Colonic mucosa (tissue), 4 donors: ENCODE results near the gene FBXO47. TPM values are rescaled to one million over a fixed set of nuclear protein-coding genes. Genes with fewer than 3 reads are reported as not detected.

Experiments used
- DNase-seq: peaks from one replicate; pipeline ENCODE4 v3.0.0-alpha.2; 2020
- H3K27ac ChIP-seq: fragments of 200-600 bp; one replicate; pipeline ENCODE4 v1.8.0; 2021
- H3K27me3 ChIP-seq: fragments of 200-600 bp; one replicate; pipeline ENCODE4 v1.8.0; 2021
- H3K36me3 ChIP-seq: fragments of 200-600 bp; one replicate; pipeline ENCODE4 v1.8.0; 2021
- H3K4me1 ChIP-seq: fragments of 200-600 bp; one replicate; pipeline ENCODE4 v1.8.0; 2021; ENCODE audit warnings: mild to moderate bottlenecking
- H3K4me3 ChIP-seq: fragments of 200-600 bp; one replicate; pipeline ENCODE4 v1.8.0; 2021
- H3K9ac ChIP-seq, 2 donors: one replicate each; pipeline ENCODE4 v1.7.0; 2013; ENCODE audit warnings: control low read depth in 2 of 2, low read depth in 2 of 2, low read length in 2 of 2
- H3K9me3 ChIP-seq: fragments of 200-600 bp; one replicate; pipeline ENCODE4 v1.8.0; 2021
- intact Hi-C: fragments of 100-400 bp; cut with DNase I; formaldehyde crosslinking; loops from one replicate; pipeline ENCODE4 v1.14.1; 2022
- total RNA-seq, 2 donors: library from RNA; stranded (reverse); fragmentation: NEBNext Ultra II Directional in 1 of 2; extraction: Animal tissue kit (Norgen Biotek cat#: 25700) in 1 of 2; gene quantifications; one replicate each; pipeline ENCODE4 v1.2.1, GENCODE V29; 2021
- TF ChIP-seq, protein P1 (sequence below): fragments of 200-600 bp; IDR thresholded peaks from one replicate; pipeline ENCODE4 v1.8.0; 2022; ENCODE audit warnings: antibody characterized with exemption, mild to moderate bottlenecking
- donor health status: healthy.
- donor health status: DM: no; HTN: no; CAD: no.
- donor health status: DM: no; HTN: no; CAD: no.

FBXO47 gene, protein sequence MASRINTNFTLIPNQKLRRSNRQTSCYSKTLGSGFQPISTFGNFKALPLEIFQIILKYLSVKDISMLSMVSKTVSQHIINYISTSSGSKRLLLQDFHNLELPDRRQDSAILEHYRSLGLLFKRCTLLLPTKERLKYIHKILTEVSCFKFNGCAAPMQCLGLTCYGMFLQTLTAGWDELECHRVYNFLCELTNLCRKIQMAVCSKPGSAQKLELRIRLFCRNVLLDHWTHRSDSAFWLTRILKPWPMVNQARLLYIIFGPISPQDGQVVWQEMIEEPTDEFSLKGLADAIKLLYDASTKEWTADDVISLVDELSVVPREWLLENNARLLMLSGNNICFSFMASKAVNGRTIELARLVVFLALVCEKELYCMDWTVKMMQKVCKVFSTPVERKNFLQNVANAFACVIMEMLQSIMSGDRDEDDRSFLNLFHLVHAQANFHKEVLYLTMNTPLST
- total RNA-seq = not detected

DNA sequence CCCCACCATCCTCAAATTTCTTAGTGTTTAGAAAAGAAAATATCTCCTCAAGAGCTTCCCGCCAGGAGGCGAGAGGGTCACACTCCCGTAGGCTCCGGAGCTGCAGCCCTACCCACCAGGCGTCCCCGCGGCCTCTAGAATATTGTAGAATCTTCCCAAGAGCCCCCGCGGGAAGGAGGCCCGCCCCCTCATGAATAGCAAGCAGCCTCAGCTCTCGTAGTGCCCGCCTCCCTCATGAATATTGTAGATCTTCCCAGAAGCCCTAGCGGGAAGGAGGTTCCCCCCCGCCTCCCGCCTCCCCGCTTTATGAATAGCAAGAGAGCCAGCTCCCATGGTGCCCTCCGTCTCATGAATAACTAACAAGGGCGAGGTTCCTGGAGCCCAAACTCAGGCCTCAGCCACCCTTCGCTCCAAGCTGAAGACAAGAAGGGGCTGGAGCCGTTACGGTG, at the start of gene FBXO47:
TSS of gene FBXO47 (minus strand) at position 114 of the 449 bp plus-strand sequence. CDS start 4,378 bp downstream, outside the sequence.
- no peaks in the 10 kb centered on the region for H3K9me3 ChIP-seq

DNA sequence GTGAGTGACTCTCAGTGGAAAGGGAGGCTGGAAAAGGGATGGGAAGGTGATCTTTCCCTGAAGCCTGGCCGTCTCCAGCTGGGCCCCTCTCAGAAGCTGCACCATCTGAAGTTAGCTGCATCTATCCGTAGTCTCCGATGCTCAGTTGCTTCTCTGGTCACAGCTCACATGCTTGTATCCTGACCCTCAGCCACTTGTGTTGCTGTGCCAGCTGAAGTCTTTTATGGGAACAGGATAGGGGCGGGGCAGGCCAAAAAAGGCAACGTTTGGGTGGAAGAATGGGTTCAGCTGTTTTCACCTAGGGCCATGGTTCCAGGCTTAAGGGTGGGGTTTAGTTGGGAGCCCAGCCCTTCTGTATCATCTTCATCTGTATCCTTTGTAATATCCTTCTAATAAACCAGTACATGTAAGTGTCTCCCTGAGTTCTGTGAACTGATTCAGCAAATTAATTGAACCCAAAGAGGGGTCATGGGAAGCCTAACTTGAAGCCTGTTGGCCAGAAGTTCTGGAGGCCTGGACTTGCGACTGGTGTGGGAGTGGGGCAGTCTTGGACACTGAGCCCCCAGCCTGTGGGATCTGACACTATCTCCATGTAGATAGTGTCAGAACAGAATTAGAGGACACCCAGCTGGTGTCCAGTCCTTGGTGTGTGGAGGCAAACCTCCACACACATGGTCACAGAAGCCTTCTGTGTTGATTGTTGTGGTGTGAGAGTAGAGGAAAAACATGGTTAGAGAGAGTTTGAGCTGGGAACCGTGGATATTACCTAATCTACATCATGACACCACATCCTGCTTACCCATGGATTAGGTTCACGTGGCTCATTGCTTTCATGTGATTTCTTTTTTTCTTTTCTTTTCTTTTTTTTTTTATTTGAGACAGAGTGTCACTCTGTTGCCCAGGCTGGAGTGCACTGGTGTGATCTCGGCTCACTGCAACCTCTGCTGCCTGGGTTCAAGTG, 49.3 kb upstream of the FBXO47 start:
- Histone ChIP-seq H3K4me1 (no peaks in the 10 kb centered on the region), H3K27ac (no peak overlapping the region), H3K4me3 (no peak overlapping the region), H3K27me3 (no peaks in the 10 kb centered on the region), H3K9me3 (no peaks in the 10 kb centered on the region), H3K9ac (no peak overlapping the region), H3K36me3 (no peaks in the 10 kb centered on the region)
- TF ChIP-seq, protein P1, sequence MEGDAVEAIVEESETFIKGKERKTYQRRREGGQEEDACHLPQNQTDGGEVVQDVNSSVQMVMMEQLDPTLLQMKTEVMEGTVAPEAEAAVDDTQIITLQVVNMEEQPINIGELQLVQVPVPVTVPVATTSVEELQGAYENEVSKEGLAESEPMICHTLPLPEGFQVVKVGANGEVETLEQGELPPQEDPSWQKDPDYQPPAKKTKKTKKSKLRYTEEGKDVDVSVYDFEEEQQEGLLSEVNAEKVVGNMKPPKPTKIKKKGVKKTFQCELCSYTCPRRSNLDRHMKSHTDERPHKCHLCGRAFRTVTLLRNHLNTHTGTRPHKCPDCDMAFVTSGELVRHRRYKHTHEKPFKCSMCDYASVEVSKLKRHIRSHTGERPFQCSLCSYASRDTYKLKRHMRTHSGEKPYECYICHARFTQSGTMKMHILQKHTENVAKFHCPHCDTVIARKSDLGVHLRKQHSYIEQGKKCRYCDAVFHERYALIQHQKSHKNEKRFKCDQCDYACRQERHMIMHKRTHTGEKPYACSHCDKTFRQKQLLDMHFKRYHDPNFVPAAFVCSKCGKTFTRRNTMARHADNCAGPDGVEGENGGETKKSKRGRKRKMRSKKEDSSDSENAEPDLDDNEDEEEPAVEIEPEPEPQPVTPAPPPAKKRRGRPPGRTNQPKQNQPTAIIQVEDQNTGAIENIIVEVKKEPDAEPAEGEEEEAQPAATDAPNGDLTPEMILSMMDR = no peak
- no peak for DNase-seq
- intact Hi-C loops = no loop called here

More for the DNA sequence above, at the start of gene FBXO47:
- intact Hi-C loops = no loop called here
- Histone ChIP-seq H3K27me3 (no peaks in the 10 kb centered on the region), H3K4me1 (no peaks in the 10 kb centered on the region), H3K27ac (no peak within 1 kb of the TSS), H3K4me3 (peak within 1 kb of the TSS; percentile 6), H3K36me3 (no peaks in the 10 kb centered on the region), H3K9ac (peak within 1 kb of the TSS in 1 of 2 donors; percentile 10)
- TF ChIP-seq, protein P1 = no peak
- peak; percentile 89 for DNase-seq

DNA sequence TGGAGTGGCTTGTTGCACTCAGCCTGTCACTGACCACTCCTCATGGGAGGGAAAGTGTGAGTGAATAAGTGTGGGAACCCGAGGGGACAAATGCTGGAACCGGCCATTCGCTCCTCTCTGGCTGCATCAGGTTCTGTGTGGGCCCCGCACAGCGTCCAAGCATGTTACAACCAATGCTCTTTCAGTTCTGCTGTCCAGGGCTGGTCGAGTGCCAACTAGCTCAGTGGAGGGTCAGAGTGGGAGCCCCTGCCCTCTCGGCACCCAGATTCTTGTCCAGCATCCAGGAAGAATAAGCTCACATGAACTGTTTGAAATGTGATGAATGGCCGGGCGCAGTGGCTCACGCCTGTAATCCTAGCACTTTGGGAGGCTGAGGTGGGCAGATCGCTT, 48.3 kb upstream of the FBXO47 start:
- no peak for DNase-seq
- Histone ChIP-seq H3K27me3 (no peaks in the 10 kb centered on the region), H3K4me1 (no peaks in the 10 kb centered on the region), H3K36me3 (no peaks in the 10 kb centered on the region), H3K9ac (no peak overlapping the region), H3K9me3 (no peaks in the 10 kb centered on the region), H3K27ac (no peak overlapping the region), H3K4me3 (no peak overlapping the region)
- TF ChIP-seq, protein P1 = no peak
- intact Hi-C loops = no loop called here

DNA sequence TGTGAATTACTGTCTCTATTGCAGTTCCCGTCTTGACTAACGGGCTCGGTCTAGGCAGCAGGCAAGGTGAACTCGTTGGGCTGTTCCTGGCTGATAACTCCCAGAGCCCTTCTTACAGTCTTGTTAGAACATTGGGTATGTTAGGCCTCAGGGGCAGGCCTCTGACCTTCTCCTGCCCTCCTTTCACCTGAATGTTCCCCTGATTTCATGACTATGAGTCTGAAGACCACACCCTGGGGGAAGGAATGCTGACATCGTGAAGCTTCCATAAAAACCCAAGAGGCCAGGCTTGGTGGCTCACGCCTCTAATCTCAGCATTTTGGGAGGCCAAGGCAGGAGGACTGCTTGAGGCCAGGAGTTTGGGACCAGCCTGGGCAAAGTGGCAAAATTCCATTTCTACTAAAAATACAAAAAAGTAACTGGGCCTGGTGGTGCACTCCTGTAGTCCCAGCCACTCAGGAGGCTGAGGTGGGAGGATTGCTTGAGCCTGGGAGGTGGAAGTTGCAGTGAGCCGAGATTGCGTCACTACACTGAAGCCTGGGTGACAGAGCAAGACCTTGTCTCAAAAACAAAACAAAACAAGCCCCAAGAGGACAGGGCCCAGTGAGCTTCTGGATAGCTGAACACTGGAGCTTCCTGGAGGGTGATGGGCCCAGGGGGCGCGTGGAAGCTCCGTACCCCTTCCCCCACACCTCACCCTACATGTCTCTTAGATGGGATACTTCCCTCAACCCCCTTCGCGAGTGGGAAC, 47.8 kb upstream of the FBXO47 start:
- intact Hi-C loops = no loop called here
- no peaks in the 10 kb centered on the region for H3K4me1 ChIP-seq
- no peak overlapping the region for H3K4me3 ChIP-seq
- no peak overlapping the region for H3K9ac ChIP-seq
- H3K36me3 ChIP-seq = no peaks in the 10 kb centered on the region
- no peak for DNase-seq
- no peaks in the 10 kb centered on the region for H3K27me3 ChIP-seq
- TF ChIP-seq, protein P1 = no peak
- no peaks in the 10 kb centered on the region for H3K9me3 ChIP-seq
- H3K27ac ChIP-seq = no peak overlapping the region
